NCI-H2107 treated with DMSO at 0.1 percent for 48 hours (cell line): ENCODE results near the gene BAIAP2L1.
A peak's percentile ranks its signal among the peaks of the same experiment; 100 is the strongest.

Experiments used
- DNase-seq: peaks from one replicate; lab custom pipeline; 2025; ENCODE audit not compliant: unreplicated experiment; lab: John Stamatoyannopoulos, UW

BAIAP2L1 gene

DNA sequence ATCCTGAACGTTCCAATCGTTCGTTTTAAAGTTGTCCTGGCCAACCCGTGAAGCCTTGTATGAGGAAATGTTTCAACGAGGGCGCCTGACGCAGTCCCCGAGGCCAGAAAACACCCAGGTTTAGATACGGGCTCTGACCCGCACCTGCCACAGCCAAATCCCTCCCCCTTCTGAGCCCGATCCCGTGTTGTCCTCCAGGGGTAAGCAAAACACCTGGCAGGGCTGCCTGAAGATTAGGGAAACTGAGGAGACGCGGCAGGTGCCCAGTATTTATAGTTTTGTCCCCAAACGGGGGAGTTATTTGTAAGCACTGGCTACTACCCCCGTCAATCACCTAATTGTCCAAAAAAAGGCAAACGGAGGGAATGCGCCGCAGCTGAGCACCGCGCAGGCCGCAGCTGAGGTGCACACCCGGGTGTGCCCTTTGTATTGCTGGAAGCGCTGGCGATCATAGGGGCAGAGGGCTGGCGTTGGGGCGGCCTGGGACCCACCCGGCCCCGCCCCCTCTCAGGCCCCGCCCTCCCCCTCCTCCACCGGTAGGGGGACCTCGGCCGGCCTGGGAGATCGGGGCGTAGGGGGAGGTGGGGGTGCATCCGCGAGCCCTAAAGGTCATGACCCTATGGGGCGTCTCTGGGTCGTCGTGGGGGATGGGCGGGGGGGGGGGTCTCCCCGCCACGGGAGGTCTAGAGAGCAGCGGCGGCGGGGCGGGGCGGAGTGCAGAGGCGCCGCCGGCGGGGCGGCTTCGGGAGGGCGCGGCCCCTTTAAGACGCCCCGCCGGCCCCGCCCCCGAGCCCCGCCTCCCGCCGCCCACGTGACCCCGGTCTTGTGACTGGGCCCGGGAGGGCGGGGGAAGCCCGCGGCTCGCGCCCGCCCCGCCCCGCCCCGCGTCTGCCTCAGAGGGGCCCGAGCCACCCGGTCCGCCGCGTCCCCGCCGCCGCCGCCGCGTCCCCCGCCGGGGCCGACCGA, 119.8 kb downstream of the BAIAP2L1 start, which contains the start of gene BRI3:
Gene BRI3, plus strand, starts transcription at position 896 of the 966 bp plus-strand sequence. CDS start 110 bp downstream, outside the sequence.
- peak; percentile 81 for DNase-seq

DNA sequence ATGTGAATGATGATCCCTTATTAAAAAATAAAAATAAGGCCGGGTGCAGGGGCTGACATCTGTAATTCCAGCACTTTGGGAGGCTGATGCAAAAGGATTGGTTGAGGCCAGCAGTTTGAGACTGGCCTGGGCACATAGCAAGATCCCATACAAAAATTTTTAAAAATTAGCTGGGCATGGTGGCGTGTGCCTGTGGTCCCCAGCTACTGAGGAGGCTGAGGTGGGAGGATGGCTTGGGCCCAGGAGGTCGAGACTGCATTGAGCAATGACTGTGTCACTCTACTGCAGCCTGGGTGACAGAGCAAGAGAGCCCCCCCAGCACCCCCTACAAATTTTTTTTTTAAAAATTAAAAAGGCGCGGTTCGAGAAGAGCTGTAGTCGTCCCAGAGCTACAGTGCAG, 120.6 kb downstream of the BAIAP2L1 start:
- DNase-seq: no peak

- peak; percentile 42 for DNase-seq
Measured at GRCh38 chr7:98278936-98279335, 122.0 kb downstream of the BAIAP2L1 start.

DNA sequence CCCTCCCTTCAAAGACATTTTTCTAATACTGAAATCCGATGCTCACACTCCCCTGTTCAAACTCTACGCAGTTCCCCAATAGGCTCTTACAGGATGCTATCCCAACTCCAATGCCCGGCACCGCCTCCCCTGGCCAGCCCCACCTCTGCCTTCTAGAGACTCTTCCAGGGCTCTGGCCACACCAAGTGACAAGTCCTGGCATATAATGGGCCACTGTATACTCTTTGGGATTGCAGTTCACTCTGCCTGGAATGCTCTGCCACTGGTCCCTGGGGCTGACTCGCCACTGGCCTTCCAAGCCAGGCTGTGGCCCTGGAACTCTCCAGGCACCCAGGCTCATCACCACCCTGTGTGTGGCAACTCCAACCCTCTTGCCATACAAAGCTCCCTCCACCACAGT, 122.5 kb downstream of the BAIAP2L1 start:
- peak; percentile 16 for DNase-seq

- DNase-seq: no peak
Measured at GRCh38 chr7:98276241-98276761, 124.6 kb downstream of the BAIAP2L1 start.

DNA sequence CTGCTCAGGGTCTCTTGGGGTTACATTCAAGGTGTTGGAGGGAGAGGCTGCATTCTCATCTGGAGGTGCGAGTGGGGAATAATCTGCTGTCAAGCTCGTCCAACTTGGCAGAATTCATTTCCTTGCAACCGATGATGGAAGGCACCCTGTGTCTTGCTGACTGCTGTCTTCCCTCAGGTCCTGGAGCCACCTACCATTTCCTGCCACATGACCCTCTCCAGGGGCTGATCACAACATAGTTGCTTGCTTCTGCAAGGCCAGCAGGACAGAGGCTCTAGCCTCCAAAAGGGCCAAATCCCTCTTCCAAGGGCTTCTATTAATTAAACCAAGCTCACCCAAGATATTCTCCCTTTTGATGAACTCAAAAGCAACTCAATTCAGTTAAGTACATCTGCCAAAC, 133.6 kb downstream of the BAIAP2L1 start:
- no peak for DNase-seq

- DNase-seq: no peak
Measured at GRCh38 chr7:98266840-98267239, 134.1 kb downstream of the BAIAP2L1 start.

- no peak for DNase-seq
Measured at GRCh38 chr7:98265841-98266271, 135.0 kb downstream of the BAIAP2L1 start.

- no peak for DNase-seq
Measured at GRCh38 chr7:98257701-98258100, 143.2 kb downstream of the BAIAP2L1 start.

DNA sequence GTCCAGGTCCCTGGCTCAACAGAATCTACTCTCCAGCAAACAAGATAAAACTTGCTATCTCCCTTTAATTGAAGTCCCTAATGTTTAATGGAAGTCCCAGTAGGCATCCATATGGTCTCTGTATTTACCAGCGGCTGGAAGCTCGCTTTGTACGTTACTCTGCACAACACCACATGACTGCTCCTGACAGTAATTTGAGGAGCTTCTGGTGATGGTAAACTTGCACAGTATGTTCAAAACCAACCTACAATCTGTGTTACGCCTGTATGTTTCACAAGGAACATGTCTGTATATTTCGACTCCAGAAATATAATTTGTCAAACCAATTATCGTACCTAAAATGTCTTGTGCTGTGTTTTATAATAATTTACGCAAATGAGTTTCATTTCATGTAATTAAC, 144.5 kb downstream of the BAIAP2L1 start:
- DNase-seq: no peak

- no peak for DNase-seq
Measured at GRCh38 chr7:98254951-98255610, 145.8 kb downstream of the BAIAP2L1 start.

DNA sequence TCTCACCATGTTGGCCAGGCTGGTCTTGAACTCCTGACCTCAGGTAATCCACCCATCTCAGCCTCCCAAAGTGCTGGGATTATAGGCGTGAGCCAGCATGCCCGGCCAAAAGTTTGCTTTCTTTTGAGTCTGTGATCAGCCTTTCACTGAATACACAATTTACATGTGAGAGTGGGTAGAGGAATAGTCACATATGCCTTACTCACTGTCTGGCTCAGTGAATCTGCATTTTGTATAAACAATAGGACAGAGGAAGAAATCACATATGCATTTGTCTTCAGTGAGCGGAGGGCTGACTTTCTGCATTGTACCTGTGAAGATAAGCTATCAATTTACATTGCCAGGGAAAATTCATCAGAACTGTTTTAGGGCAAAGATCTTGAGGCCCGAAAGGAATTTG, 146.4 kb downstream of the BAIAP2L1 start:
- DNase-seq: no peak

DNA sequence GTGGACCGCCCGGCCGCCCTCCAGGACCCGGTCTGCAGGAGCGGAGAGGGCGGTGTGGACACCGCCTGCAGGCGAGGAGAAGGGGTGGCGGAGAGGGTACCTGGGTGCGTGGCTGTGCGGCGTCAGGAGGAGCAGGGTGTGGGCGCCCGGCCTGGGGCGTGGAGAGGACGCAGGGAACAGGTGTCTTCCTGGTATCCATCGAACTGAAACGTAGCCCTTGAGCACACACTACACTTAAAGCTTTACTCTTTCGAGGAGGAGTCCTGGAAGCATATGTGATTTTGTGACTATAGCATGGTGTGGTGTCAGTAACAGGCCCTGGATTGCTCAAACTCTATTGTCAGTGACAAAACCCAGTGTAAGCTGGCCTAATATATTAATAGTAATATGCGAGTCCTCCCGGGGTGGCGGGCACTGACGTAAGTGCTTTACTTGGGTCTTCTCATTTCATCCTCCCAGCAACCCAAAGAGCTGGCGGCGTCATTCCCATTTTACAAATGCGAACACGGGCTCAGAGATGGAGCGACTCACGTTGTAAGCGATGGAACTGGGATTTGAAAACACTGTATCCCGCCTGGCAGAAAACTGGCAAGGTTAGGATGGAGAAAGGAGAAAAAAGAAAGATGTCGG, 148.3 kb downstream of the BAIAP2L1 start:
- DNase-seq: no peak

DNA sequence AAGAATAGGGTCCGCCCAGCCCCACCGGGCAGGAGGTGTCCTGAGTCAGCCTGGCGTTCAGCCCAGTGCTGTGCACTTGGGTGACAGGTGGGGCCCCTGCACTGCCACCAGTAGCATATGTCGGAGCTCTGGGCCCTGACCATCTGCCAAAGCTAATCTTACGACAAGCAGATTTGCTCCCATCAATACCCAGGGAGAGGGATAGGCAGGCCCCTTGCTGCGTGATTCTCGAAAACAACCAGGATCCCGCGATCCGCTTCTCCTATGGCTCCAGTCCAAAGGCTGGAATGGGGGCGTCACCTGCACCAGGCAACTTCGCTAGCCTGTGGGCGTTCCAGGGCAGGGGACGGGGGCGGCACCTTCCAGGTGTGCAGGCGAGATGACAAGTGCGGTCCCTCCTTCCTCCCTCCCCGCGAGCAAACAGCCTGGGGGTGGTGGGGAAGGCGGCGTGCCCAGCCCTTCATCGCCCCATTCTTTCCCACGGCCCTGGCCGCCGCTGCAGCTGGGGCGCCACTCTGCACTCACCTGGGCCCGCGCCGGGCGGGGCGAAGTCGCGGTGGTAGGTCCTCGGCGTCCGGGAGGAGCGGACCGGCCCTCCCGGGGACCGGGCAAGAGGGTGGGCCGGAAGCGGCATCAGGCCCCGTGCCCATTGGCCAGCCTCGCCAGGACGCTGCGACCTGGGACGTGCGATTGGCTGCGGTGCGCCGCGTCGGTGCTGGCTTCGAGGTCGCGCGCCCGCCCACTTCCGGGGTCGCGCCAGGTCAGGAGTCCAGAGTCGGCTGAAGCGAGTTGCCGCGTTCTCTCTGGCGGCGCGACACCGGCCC, 149.1 kb downstream of the BAIAP2L1 start, which contains the start of gene TECPR1:
Gene TECPR1, minus strand, starts transcription at position 632 of the 824 bp plus-strand sequence. CDS start 6,086 bp downstream, outside the sequence.
- DNase-seq: peak; percentile 88

GRCh38 chr7:98251231-98251600, 149.7 kb downstream of the BAIAP2L1 start:
- DNase-seq: no peak

DNA sequence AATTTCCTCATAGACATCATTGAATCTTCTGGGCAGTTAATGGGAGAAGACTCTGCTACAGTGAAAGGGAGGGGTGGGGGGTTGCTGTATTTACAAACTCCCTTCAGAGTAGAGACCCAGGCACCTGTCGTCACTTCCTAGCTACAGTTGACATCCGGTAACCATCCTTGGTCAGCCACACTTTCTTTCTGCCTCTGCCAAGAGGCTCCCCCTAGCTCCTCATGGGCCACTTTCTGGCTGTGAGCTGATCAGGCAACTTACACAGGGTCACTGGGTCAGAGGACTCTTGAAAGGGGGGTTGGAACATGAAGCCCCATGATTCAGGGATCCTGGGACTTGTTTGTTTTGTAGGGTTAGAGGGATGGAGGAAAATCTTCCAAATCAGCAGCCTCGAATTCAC, 150.1 kb downstream of the BAIAP2L1 start:
- no peak for DNase-seq

- no peak for DNase-seq
Measured at GRCh38 chr7:98249106-98249505, 151.8 kb downstream of the BAIAP2L1 start.

DNA sequence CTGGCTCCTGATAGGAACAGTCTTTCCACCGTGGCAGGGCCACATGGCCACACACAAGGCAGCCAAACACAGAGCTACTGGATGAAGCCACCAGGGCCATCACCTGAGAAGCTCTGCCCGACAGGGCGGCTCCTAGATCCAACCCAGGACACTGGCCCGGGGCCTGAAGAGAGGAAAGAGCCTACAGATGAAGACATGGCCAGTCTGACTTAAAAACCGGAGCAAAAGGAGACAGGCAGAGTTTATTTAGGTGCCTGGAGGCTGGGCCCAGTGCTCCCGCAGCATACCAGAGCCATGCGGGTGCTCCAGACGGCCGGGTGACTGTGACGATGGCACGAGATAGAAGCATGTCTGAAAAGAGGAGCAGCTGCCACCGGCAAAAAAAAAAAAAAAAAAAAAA, 152.7 kb downstream of the BAIAP2L1 start:
- no peak for DNase-seq

GRCh38 chr7:98244871-98245270, 156.0 kb downstream of the BAIAP2L1 start:
- no peak for DNase-seq

- no peak for DNase-seq
Measured at GRCh38 chr7:98242934-98243333, 158.0 kb downstream of the BAIAP2L1 start.
